ENCODE data around the gene AP3B1. TPM values are rescaled to one million over a fixed set of nuclear protein-coding genes. Genes with fewer than 3 reads are reported as not detected.

AP3B1 gene
- polyA plus RNA-seq = 11.2 and 19.8 TPM in 2 replicates

GRCh38 chr5:78294248-78295034 is at the start of gene AP3B1:
TSS of gene AP3B1 (minus strand) at chr5:78294698. CDS start at chr5:78294579, 119 bp downstream.

Other genes starting within 250 kb of the AP3B1 start
- gene SCAMP1, start 65.9 kb upstream of the AP3B1 start, polyA plus RNA-seq = 126 and 151 TPM in 2 replicates